Raji (cell line): ENCODE data around the gene HOTAIR.

Experiments used
- POLR2A ChIP-seq: IDR thresholded peaks from 2 replicates; pipeline ENCODE4 v1.6.1; 2011; ENCODE audit warnings: low read depth, low read length, control low read depth; ENCODE audit not compliant: insufficient read depth

The HOTAIR gene

GRCh38 chr12:53996240-53997203, 21.8 kb upstream of the HOTAIR start:
- TF ChIP-seq POLR2A: no peak

- no peak for TF ChIP-seq POLR2A
Measured at GRCh38 chr12:53995378-53996239, 20.9 kb upstream of the HOTAIR start.

- TF ChIP-seq POLR2A: no peak
Measured at GRCh38 chr12:53995002-53995377, 20.2 kb upstream of the HOTAIR start.

- no peak for TF ChIP-seq POLR2A
Measured at GRCh38 chr12:53994264-53995001, 19.7 kb upstream of the HOTAIR start.

GRCh38 chr12:53994009-53994263, 19.2 kb upstream of the HOTAIR start:
- no peak for TF ChIP-seq POLR2A

GRCh38 chr12:53993162-53994008, 18.6 kb upstream of the HOTAIR start:
- no peak for TF ChIP-seq POLR2A

- no peak for TF ChIP-seq POLR2A
Measured at GRCh38 chr12:53992377-53992889, 17.7 kb upstream of the HOTAIR start.

GRCh38 chr12:53991077-53991460, 16.3 kb upstream of the HOTAIR start:
- TF ChIP-seq POLR2A: no peak

- no peak for TF ChIP-seq POLR2A
Measured at GRCh38 chr12:53990311-53991076, 15.7 kb upstream of the HOTAIR start.

GRCh38 chr12:53989227-53990113, 14.7 kb upstream of the HOTAIR start:
- TF ChIP-seq POLR2A: no peak

GRCh38 chr12:53988541-53989226, 13.9 kb upstream of the HOTAIR start:
- no peak for TF ChIP-seq POLR2A

- no peak for TF ChIP-seq POLR2A
Measured at GRCh38 chr12:53987787-53988230, 13.1 kb upstream of the HOTAIR start.
